BLaER1 treated with 17β-estradiol and CSF1 and Interleukin-3, amounts not matched to agents 10 nM and 100 nM (cell line): Measurements from ENCODE around the gene PRKCG.
A peak's percentile ranks its signal among the peaks of the same experiment; 100 is the strongest.

Experiments
- H3K27ac ChIP-seq, 11 experiments: shearing (Covaris generic); formaldehyde crosslinking; 2 replicates each; pipeline ENCODE4 v1.8.1; 2022
- H3K27me3 ChIP-seq, 11 experiments: shearing (Covaris generic); formaldehyde crosslinking; 2 replicates each; pipeline ENCODE4 v1.8.1; 2022
- H3K36me3 ChIP-seq, 11 experiments: shearing (Covaris generic); formaldehyde crosslinking; 2 replicates each; pipeline ENCODE4 v1.8.1; 2022
- H3K4me1 ChIP-seq, 10 experiments: shearing (Covaris generic); formaldehyde crosslinking; 2 replicates each; pipeline ENCODE4 v1.8.1; 2022
- H3K4me2 ChIP-seq, 11 experiments: shearing (Covaris generic); formaldehyde crosslinking; 2 replicates each; pipeline ENCODE4 v1.8.1; 2022
- H3K4me3 ChIP-seq, 10 experiments: shearing (Covaris generic); formaldehyde crosslinking; 2 replicates each; pipeline ENCODE4 v1.8.1; 2022
- H3K9ac ChIP-seq, 11 experiments: shearing (Covaris generic); formaldehyde crosslinking; 2 replicates each; pipeline ENCODE4 v1.8.1; 2022
- H3K9me3 ChIP-seq, 11 experiments: shearing (Covaris generic); formaldehyde crosslinking; replicated peaks in 1 of 11; 2 replicates each; pipeline ENCODE4 v1.8.1; 2022
- H4K20me1 ChIP-seq, 11 experiments: shearing (Covaris generic); formaldehyde crosslinking; 2 replicates each; pipeline ENCODE4 v1.8.1; 2022
- Cebpa-rat ChIP-seq, 11 experiments: shearing (Covaris generic); IDR thresholded peaks; 2 replicates each; pipeline ENCODE4 v1.8.1; 2022

PRKCG gene

DNA sequence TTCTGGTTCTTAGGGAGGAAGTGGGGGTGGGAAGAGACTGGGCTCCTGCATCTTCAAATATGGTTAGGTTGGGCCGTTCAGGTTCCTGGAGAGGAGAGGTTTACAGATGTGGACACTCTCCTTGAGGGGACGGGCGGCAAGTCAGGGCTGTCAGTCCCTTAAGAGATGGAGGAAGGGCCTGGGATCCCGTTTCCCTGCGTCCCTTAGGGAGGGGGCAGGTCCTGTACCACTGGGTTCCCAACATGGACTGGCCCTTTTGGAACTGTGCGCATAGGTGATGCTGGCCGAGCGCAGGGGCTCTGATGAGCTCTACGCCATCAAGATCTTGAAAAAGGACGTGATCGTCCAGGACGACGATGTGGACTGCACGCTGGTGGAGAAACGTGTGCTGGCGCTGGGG, 16.2 kb downstream of the PRKCG start:
- Histone ChIP-seq H3K27ac (no peak overlapping the region), H3K27me3 (peaks cover 4 to 21% (median 8%) of the 10 kb centered on the region in 11 experiments; a peak in 14 of 22 replicates), H3K4me3 (no peak overlapping the region), H4K20me1 (peaks cover 0 to 9% (median 0%) of the 10 kb centered on the region in 11 experiments; a peak in 3 of 22 replicates), H3K36me3 (no peaks in the 10 kb centered on the region), H3K4me1 (peaks cover 0 to 14% (median 6%) of the 10 kb centered on the region in 10 experiments; a peak in 9 of 20 replicates), H3K4me2 (peak overlapping the region in 7 of 11 experiments; percentile 3 to 34 (median 10); a peak in 2 of 22 replicates), H3K9ac (no peak overlapping the region), H3K9me3 (no peaks in the 10 kb centered on the region)
- no peak for TF ChIP-seq Cebpa-rat (IDR thresholded peaks at IDR 0.05)

DNA sequence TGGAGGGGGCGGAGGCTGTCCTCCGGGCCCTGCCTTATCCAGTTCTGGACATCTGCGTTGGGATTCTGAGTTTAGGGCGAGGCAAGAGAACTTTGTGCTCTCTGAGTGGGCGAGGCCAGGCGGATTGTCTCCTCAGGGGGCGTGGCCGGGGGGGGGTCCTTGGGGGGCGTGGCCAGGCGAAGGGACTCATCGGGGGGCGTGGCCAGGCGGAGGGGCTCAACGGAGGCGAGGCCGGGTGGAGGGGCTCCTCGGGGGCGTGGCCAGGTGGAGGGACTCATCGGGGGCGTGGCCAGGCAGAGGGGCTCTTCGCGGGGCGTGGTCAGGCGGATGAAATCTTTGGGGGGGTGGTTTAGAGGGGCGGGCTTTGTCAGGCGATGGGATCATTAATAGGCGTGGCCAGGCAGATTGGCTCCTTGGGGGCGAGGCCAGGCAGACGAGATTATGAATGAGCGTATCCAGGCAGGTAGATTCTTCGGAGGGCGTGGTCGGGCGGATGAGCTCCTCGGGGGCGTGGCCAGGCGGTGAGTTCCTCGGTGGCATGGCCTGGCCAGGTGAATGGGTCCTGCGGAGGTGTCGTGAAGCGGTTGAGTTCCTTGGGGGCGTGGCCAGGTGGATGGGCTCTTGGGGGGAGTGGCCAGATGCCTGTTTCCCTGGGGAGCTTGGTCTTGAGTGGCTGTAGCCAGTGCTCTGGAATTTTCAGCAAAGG, 16.8 kb downstream of the PRKCG start:
- TF ChIP-seq Cebpa-rat (IDR thresholded peaks at IDR 0.05), result no peak
- no peaks in the 10 kb centered on the region for H3K9me3 ChIP-seq
- no peaks in the 10 kb centered on the region for H3K36me3 ChIP-seq
- peak overlapping the region in 6 of 11 experiments; percentile 3 to 34 (median 12); a peak in 1 of 22 replicates for H3K4me2 ChIP-seq
- H3K9ac ChIP-seq, result no peak overlapping the region
- H3K27ac ChIP-seq, result no peak overlapping the region
- H3K4me1 ChIP-seq, result peaks cover 0 to 14% (median 6%) of the 10 kb centered on the region in 10 experiments; a peak in 9 of 20 replicates
- peaks cover 8 to 27% (median 12%) of the 10 kb centered on the region in 11 experiments; a peak in 18 of 22 replicates for H3K27me3 ChIP-seq
- peaks cover 0 to 9% (median 0%) of the 10 kb centered on the region in 11 experiments; a peak in 3 of 22 replicates for H4K20me1 ChIP-seq
- H3K4me3 ChIP-seq, result no peak overlapping the region

DNA sequence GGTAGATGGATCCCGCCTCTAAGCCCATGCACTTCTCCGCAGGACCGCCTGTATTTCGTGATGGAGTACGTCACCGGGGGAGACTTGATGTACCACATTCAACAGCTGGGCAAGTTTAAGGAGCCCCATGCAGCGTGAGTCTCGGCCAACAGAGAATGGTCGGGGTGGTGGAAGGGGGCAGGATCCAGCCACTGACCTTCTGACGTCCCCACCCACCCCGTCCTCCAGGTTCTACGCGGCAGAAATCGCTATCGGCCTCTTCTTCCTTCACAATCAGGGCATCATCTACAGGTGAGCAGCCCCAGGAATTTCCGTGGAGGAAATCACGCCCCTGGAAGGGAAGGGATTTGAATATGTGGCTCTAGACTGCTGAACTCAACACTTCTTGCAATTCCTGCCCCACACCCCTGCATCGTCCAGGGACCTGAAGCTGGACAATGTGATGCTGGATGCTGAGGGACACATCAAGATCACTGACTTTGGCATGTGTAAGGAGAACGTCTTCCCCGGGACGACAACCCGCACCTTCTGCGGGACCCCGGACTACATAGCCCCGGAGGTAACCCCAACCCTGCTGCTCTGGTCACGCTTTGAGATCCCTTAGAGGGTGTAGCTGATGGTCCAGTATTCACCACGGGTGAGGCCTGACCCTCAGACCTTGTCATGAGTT, 18.3 kb downstream of the PRKCG start:
- Histone ChIP-seq H3K4me3 (no peak overlapping the region), H3K27ac (no peak overlapping the region), H4K20me1 (peaks cover 0 to 23% (median 0%) of the 10 kb centered on the region in 11 experiments; a peak in 5 of 22 replicates), H3K27me3 (peaks cover 23 to 42% (median 28%) of the 10 kb centered on the region in 11 experiments), H3K9me3 (no peaks in the 10 kb centered on the region), H3K9ac (no peak overlapping the region), H3K4me2 (no peak overlapping the region), H3K36me3 (no peaks in the 10 kb centered on the region), H3K4me1 (peaks cover 0 to 16% (median 6%) of the 10 kb centered on the region in 10 experiments; a peak in 9 of 20 replicates)
- no peak for TF ChIP-seq Cebpa-rat (IDR thresholded peaks at IDR 0.05)

DNA sequence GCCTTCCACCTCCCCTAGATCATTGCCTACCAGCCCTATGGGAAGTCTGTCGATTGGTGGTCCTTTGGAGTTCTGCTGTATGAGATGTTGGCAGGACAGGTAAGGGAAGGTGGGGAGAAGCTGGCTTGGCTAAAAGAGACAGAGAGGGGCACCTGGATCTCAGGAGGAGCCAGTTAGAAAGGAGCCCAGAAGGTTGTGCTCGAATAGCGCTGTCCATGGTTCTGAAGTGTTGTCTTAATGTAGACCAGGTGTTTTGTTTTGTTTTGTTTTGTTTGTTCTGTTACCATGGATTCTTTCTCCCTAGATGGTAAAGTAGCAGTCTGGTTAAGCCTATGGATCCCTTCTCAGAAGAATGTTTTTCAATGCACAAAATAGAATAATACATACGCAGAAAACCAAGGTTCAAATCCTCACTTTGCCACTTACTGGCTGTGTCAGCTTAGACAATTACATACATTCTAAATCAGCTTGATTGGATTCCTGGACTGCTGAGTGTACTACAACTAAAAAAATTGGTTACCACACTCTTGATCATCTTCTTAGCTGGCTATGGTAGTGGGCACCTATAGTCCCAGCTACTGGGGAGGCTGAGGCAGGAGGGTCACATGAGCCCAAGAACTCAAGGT, 21.2 kb downstream of the PRKCG start:
- Histone ChIP-seq H3K4me2 (no peak overlapping the region), H3K27ac (no peak overlapping the region), H3K9me3 (no peaks in the 10 kb centered on the region), H3K27me3 (peaks cover 40 to 62% (median 48%) of the 10 kb centered on the region in 11 experiments), H3K4me3 (no peak overlapping the region), H4K20me1 (peaks cover 0 to 37% (median 0%) of the 10 kb centered on the region in 11 experiments; a peak in 6 of 22 replicates), H3K4me1 (peaks cover 0 to 34% (median 12%) of the 10 kb centered on the region in 10 experiments; a peak in 14 of 20 replicates), H3K9ac (no peak overlapping the region), H3K36me3 (no peaks in the 10 kb centered on the region)
- TF ChIP-seq Cebpa-rat (IDR thresholded peaks at IDR 0.05), result no peak

DNA sequence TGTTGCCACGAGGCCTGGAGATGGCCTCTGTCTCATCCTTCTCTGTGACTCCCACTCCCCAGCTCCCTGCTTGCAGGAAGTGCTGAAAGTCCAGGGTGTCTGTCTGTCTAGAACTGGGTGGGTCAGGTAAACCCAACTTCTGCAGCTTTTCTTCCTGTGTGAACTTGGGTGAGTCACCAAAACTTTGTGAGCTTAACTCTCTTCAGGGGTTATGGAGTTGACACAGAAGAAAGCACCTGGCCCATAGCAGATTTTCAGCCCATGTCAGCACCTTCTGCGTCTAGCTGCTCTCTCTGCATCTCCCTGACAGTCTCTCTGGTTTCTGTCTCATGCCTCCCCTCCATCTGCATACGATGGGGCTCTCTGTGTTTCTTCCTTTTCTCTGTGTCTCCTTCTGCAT, 22.9 kb downstream of the PRKCG start:
- Histone ChIP-seq H3K9ac (no peak overlapping the region), H3K27me3 (peaks cover 53 to 75% (median 62%) of the 10 kb centered on the region in 11 experiments), H3K9me3 (no peaks in the 10 kb centered on the region), H3K27ac (no peak overlapping the region), H3K4me3 (no peak overlapping the region), H3K4me2 (no peak overlapping the region), H4K20me1 (peaks cover 0 to 44% (median 0%) of the 10 kb centered on the region in 11 experiments; a peak in 7 of 22 replicates), H3K36me3 (no peaks in the 10 kb centered on the region), H3K4me1 (peaks cover 0 to 38% (median 13%) of the 10 kb centered on the region in 10 experiments; a peak in 12 of 20 replicates)
- no peak for TF ChIP-seq Cebpa-rat (IDR thresholded peaks at IDR 0.05)

DNA sequence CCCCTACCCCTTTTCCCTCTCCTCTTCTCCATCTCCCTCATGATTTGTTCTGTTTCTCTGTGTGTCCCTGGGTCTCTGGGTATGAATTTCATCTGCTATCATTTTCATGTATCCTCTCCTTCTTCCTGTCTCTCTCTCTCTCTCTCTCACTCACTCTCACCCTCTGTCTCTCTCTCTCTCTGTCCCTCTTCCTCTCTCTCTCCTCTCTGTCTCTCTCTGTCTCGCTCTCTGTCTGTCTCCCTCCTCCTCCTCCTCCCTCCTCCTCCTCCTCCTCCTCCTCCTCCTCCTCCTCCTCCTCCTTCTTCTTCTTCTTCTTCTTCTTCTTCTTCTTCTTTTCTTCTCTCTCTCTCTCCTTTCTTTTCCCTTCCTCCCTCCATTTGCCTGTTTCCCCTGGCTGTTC, 23.8 kb downstream of the PRKCG start:
- Histone ChIP-seq H3K4me1 (peaks cover 0 to 38% (median 13%) of the 10 kb centered on the region in 10 experiments; a peak in 12 of 20 replicates), H3K27ac (no peak overlapping the region), H3K4me3 (no peak overlapping the region), H3K9ac (no peak overlapping the region), H3K36me3 (no peaks in the 10 kb centered on the region), H3K9me3 (no peaks in the 10 kb centered on the region), H4K20me1 (peaks cover 0 to 41% (median 0%) of the 10 kb centered on the region in 11 experiments; a peak in 7 of 22 replicates), H3K4me2 (peak overlapping the region in 1 of 11 experiments; percentile 78; a peak in 2 of 22 replicates), H3K27me3 (peaks cover 62 to 84% (median 70%) of the 10 kb centered on the region in 11 experiments)
- TF ChIP-seq Cebpa-rat (IDR thresholded peaks at IDR 0.05), result no peak

DNA sequence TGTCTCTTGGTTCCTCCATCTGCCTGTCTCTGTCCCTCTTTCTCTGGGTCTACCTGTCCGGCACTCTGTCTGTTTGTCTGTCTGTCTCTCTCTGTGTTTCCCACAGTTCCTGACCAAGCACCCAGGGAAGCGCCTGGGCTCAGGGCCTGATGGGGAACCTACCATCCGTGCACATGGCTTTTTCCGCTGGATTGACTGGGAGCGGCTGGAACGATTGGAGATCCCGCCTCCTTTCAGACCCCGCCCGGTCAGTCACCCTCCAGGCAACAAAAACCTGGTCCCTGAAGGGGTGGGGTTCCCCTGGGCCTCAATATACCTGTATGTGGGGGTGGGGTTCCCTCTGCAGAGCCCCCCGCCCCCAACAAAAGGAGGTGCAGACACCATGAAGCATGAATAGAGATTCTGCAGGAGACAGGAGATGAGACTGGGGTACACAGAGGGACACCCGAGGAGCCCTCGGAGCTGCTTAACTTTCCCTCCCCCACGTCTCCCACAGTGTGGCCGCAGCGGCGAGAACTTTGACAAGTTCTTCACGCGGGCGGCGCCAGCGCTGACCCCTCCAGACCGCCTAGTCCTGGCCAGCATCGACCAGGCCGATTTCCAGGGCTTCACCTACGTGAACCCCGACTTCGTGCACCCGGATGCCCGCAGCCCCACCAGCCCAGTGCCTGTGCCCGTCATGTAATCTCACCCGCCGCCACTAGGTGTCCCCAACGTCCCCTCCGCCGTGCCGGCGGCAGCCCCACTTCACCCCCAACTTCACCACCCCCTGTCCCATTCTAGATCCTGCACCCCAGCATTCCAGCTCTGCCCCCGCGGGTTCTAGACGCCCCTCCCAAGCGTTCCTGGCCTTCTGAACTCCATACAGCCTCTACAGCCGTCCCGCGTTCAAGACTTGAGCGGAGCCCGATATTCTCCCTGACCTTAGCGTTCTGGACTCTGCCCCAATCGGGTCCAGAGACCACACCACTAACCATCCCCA, 24.5 kb downstream of the PRKCG start:
- peak overlapping the region in 3 of 10 experiments; percentile 5 to 26 (median 15); a peak in 2 of 20 replicates for H3K4me3 ChIP-seq
- no peak for TF ChIP-seq Cebpa-rat (IDR thresholded peaks at IDR 0.05)
- no peak overlapping the region for H3K27ac ChIP-seq
- H3K4me2 ChIP-seq, result peak overlapping the region in 10 of 11 experiments; percentile 1 to 78 (median 38); a peak in 11 of 22 replicates
- no peaks in the 10 kb centered on the region for H3K9me3 ChIP-seq
- H3K9ac ChIP-seq, result no peak overlapping the region
- H3K27me3 ChIP-seq, result peaks cover 69 to 91% (median 78%) of the 10 kb centered on the region in 11 experiments
- no peaks in the 10 kb centered on the region for H3K36me3 ChIP-seq
- peaks cover 0 to 38% (median 13%) of the 10 kb centered on the region in 10 experiments; a peak in 12 of 20 replicates for H3K4me1 ChIP-seq
- peaks cover 0 to 41% (median 0%) of the 10 kb centered on the region in 11 experiments; a peak in 7 of 22 replicates for H4K20me1 ChIP-seq

DNA sequence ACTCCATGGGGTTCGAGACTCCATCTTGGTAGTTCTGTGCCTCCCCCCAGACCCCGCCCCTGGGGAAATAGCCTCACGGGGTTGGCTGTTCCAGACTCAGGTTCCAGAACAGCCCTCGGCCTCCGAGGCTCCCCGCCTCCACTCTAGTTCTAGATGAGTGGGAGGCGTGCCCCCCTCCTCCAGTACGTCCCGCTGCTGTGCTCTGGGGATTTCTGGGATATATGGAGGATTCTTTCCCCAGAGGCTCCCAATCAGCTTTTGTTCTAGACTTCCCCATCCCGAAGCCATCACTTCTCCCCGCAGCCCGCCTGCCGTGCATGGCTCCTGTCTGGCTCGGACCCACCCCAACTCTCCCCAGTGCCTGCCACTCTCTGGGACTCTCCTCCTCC, 25.2 kb downstream of the PRKCG start:
- Histone ChIP-seq H3K27me3 (peaks cover 76 to 94% (median 84%) of the 10 kb centered on the region in 11 experiments), H3K4me3 (peak overlapping the region in 2 of 10 experiments; percentile 15 to 26; a peak in 1 of 20 replicates), H3K9me3 (no peaks in the 10 kb centered on the region), H3K9ac (no peak overlapping the region), H3K27ac (no peak overlapping the region), H3K4me1 (peaks cover 0 to 38% (median 13%) of the 10 kb centered on the region in 10 experiments; a peak in 12 of 20 replicates), H3K36me3 (no peaks in the 10 kb centered on the region), H3K4me2 (peak overlapping the region in 10 of 11 experiments; percentile 1 to 78 (median 38); a peak in 11 of 22 replicates), H4K20me1 (peaks cover 0 to 41% (median 0%) of the 10 kb centered on the region in 11 experiments; a peak in 7 of 22 replicates)
- TF ChIP-seq Cebpa-rat (IDR thresholded peaks at IDR 0.05), result no peak
